H1 (cell line): ENCODE data around the gene ATP5PB. TPM values are rescaled to one million over a fixed set of nuclear protein-coding genes. Genes with fewer than 3 reads are reported as not detected.

Experiments used
- CTCF ChIA-PET: fragments of 300-600 bp; sonication (Branson Sonifier 250); formaldehyde crosslinking; loops from one replicate; lab custom pipeline; 2021; ENCODE audit not compliant: partially characterized antibody; lab: Charles Lee
- POLR2A ChIA-PET: fragments of 300-600 bp; sonication (Branson Sonifier 250); formaldehyde crosslinking; loops from one replicate; lab custom pipeline; 2021; ENCODE audit warnings: inconsistent platforms; ENCODE audit not compliant: partially characterized antibody; lab: Charles Lee
- DNase-seq, 2 experiments: peaks; one replicate each; pipeline versions ENCODE4 v3.0.0 to v3.0.0-alpha.2; 2010 to 2022; ENCODE audit warnings: low spot score in 2 of 2, low read depth in 1 of 2, mixed read lengths in 1 of 2
- FAIRE-seq: peaks from 2 replicates; lab custom pipeline; 2011; peaks lifted over from hg19 to GRCh38; lab: Jason Lieb, UNC
- H2AFZ ChIP-seq: 2 replicates; pipeline ENCODE4 v1.8.1; 2012; ENCODE audit warnings: low read length, inconsistent platforms
- H2AK5ac ChIP-seq: 2 replicates; pipeline ENCODE4 v1.6.1; 2013; ENCODE audit warnings: low read depth, low read length
- H2BK120ac ChIP-seq: replicated peaks from 2 replicates; pipeline ENCODE3; 2013; ENCODE audit warnings: low read depth, low read length, inconsistent platforms
- H2BK12ac ChIP-seq: 2 replicates; pipeline ENCODE4 v1.6.1; 2013; ENCODE audit warnings: low read depth, low read length
- H2BK15ac ChIP-seq: 2 replicates; pipeline ENCODE4 v1.6.1; 2013; ENCODE audit warnings: low read length
- H2BK20ac ChIP-seq: 2 replicates; pipeline ENCODE4 v1.6.1; 2013; ENCODE audit warnings: low read length
- H2BK5ac ChIP-seq: 2 replicates; pipeline ENCODE4 v1.6.1; 2013; ENCODE audit warnings: low read depth, low read length
- H3K14ac ChIP-seq: 2 replicates; pipeline ENCODE4 v1.6.1; 2013; ENCODE audit warnings: inconsistent platforms; ENCODE audit not compliant: insufficient read length
- H3K18ac ChIP-seq: 2 replicates; pipeline ENCODE4 v1.6.1; 2013; ENCODE audit warnings: low read length; ENCODE audit errors: extremely low read depth
- H3K23ac ChIP-seq: 2 replicates; pipeline ENCODE4 v1.6.1; 2013; ENCODE audit warnings: inconsistent platforms; ENCODE audit not compliant: insufficient read length
- H3K23me2 ChIP-seq: 2 replicates; pipeline ENCODE4 v1.6.1; 2013; ENCODE audit warnings: low read depth, low read length
- H3K27ac ChIP-seq: 2 replicates; pipeline ENCODE4 v1.6.1; 2011; ENCODE audit warnings: low read depth, low read length, inconsistent platforms
- H3K27me3 ChIP-seq, 4 experiments: replicated peaks in 1 of 4; 1 replicate in 1 of 4; 2 replicates in 3 of 4; pipeline versions ENCODE4 v1.6.1 to v1.8.1; 2011 to 2013; ENCODE audit warnings: low read length in 3 of 4, mild to moderate bottlenecking in 3 of 4, inconsistent platforms in 2 of 4, mixed read lengths in 2 of 4, moderate library complexity in 1 of 4; ENCODE audit not compliant: control insufficient read depth in 3 of 4, insufficient read depth in 3 of 4; ENCODE audit errors: extremely low read depth in 1 of 4
- H3K36me3 ChIP-seq, 4 experiments: 2 replicates each; pipeline versions ENCODE4 v1.6.1 to v1.8.1; 2011 to 2013; ENCODE audit warnings: mild to moderate bottlenecking in 4 of 4, low read length in 3 of 4, moderate library complexity in 2 of 4, control low read depth in 1 of 4, inconsistent platforms in 1 of 4; ENCODE audit not compliant: insufficient read depth in 4 of 4, control insufficient read depth in 2 of 4
- H3K4ac ChIP-seq: replicated peaks from 2 replicates; pipeline ENCODE3; 2013; ENCODE audit warnings: low read length, low read depth, mixed read lengths, inconsistent platforms; ENCODE audit not compliant: insufficient read length
- H3K4me1 ChIP-seq, 4 experiments: replicated peaks in 1 of 4; 1 replicate in 1 of 4; 2 replicates in 3 of 4; pipeline versions ENCODE4 v1.6.1 to v1.8.1; 2011 to 2013; ENCODE audit warnings: low read length in 3 of 4, inconsistent platforms in 2 of 4, mixed read lengths in 1 of 4; ENCODE audit not compliant: insufficient read depth in 4 of 4, control insufficient read depth in 3 of 4
- H3K4me2 ChIP-seq, 2 experiments: 2 replicates each; pipeline versions ENCODE4 v1.6.1 to v1.8.1; 2011 to 2013; ENCODE audit warnings: low read depth in 2 of 2, low read length in 2 of 2, control low read depth in 1 of 2, inconsistent platforms in 1 of 2, mild to moderate bottlenecking in 1 of 2; ENCODE audit not compliant: insufficient read depth in 1 of 2
- H3K4me3 ChIP-seq, 4 experiments: fragments of 200-600, 300-600 bp in 1 of 4; sonication (generic), shearing (Covaris generic), sonication (Bioruptor Twin) in 1 of 4; 2 replicates each; pipeline versions ENCODE4 v1.5.1 to v1.8.1; 2011 to 2016; ENCODE audit warnings: low read length in 4 of 4, low read depth in 3 of 4, control low read depth in 2 of 4, inconsistent platforms in 2 of 4, mild to moderate bottlenecking in 2 of 4, mixed read lengths in 1 of 4, moderate library complexity in 1 of 4; ENCODE audit not compliant: insufficient read depth in 2 of 4; ENCODE audit errors: extremely low read depth in 1 of 4
- H3K56ac ChIP-seq: replicated peaks from 2 replicates; pipeline ENCODE3; 2013; ENCODE audit warnings: low read depth, mild to moderate bottlenecking, mixed read lengths, low read length, inconsistent platforms; ENCODE audit not compliant: insufficient read length
- H3K79me1 ChIP-seq: 2 replicates; pipeline ENCODE4 v1.6.1; 2013; ENCODE audit warnings: low read depth, low read length, control low read depth
- H3K79me2 ChIP-seq, 2 experiments: 2 replicates each; pipeline versions ENCODE4 v1.6.1 to v1.8.1; 2012 to 2013; ENCODE audit warnings: low read length in 2 of 2, mild to moderate bottlenecking in 2 of 2, inconsistent platforms in 1 of 2; ENCODE audit not compliant: insufficient read depth in 2 of 2, control insufficient read depth in 1 of 2
- H3K9ac ChIP-seq, 4 experiments: replicated peaks in 1 of 4; 1 replicate in 1 of 4; 2 replicates in 3 of 4; pipeline versions ENCODE4 v1.6.1 to v1.8.1; 2011 to 2013; ENCODE audit warnings: low read depth in 3 of 4, low read length in 3 of 4, control low read depth in 2 of 4, mild to moderate bottlenecking in 2 of 4, moderate library complexity in 2 of 4, inconsistent platforms in 1 of 4; ENCODE audit errors: extremely low read depth in 1 of 4
- H3K9me3 ChIP-seq, 2 experiments: 2 replicates each; pipeline versions ENCODE4 v1.6.1 to v1.8.1; 2012 to 2013; ENCODE audit warnings: mild to moderate bottlenecking in 2 of 2, moderate library complexity in 2 of 2, control low read depth in 1 of 2, inconsistent platforms in 1 of 2, low read depth in 1 of 2, low read length in 1 of 2, mixed read lengths in 1 of 2; ENCODE audit not compliant: insufficient read depth in 2 of 2
- H4K20me1 ChIP-seq, 2 experiments: replicated peaks in 1 of 2; 2 replicates each; pipeline versions ENCODE3 to v1.8.1; 2011 to 2013; ENCODE audit warnings: inconsistent platforms in 2 of 2, low read length in 2 of 2, mild to moderate bottlenecking in 1 of 2; ENCODE audit not compliant: insufficient read depth in 2 of 2, control insufficient read depth in 1 of 2
- H4K5ac ChIP-seq: 2 replicates; pipeline ENCODE4 v1.6.1; 2013; ENCODE audit warnings: low read length, low read depth, mixed read lengths, inconsistent platforms; ENCODE audit not compliant: insufficient read length
- H4K8ac ChIP-seq: 2 replicates; pipeline ENCODE4 v1.8.0; 2013; ENCODE audit warnings: mild to moderate bottlenecking, moderate library complexity, low read length, inconsistent platforms; ENCODE audit not compliant: insufficient read depth; ENCODE audit errors: extremely low read depth
- H4K91ac ChIP-seq: replicated peaks from 2 replicates; pipeline ENCODE3; 2013; ENCODE audit warnings: low read length, mixed read lengths, inconsistent platforms; ENCODE audit not compliant: insufficient read length
- BCL11A ChIP-seq, 2 experiments: IDR thresholded peaks; one replicate each; pipeline ENCODE4 v1.6.1; 2011; ENCODE audit warnings: low read depth in 2 of 2, low read length in 2 of 2, mild to moderate bottlenecking in 2 of 2
- CBX5 ChIP-seq: fragments of 300-800, 300-1000 bp; sonication (generic); IDR thresholded peaks from 2 replicates; pipeline ENCODE4 v1.7.1; 2016; ENCODE audit warnings: antibody characterized with exemption, low read length, low read depth
- EGR1 ChIP-seq: IDR thresholded peaks from 2 replicates; pipeline ENCODE4 v1.6.1; 2011; ENCODE audit warnings: low read depth, low read length, borderline replicate concordance
- GTF2F1 ChIP-seq: IDR thresholded peaks from 2 replicates; pipeline ENCODE4 v1.6.1; 2012; ENCODE audit warnings: low read depth, low read length, improper control_type of control experiment, borderline replicate concordance
- HDAC6 ChIP-seq: IDR thresholded peaks from one replicate; pipeline ENCODE4 v1.7.1; 2012; ENCODE audit warnings: low read depth, mild to moderate bottlenecking, inconsistent platforms, low read length, moderate library complexity
- KDM4A ChIP-seq: IDR thresholded peaks from one replicate; pipeline ENCODE4 v1.7.1; 2012; ENCODE audit warnings: low read depth, mild to moderate bottlenecking, moderate library complexity, low read length, inconsistent platforms; ENCODE audit not compliant: severe bottlenecking
- POLR2A ChIP-seq, 2 experiments: IDR thresholded peaks; 1 replicate in 1 of 2; 2 replicates in 1 of 2; pipeline ENCODE4 v1.6.1; 2011; ENCODE audit warnings: low read depth in 2 of 2, low read length in 2 of 2, mild to moderate bottlenecking in 2 of 2; ENCODE audit errors: control extremely low read depth in 1 of 2
- RAD21 ChIP-seq, 2 experiments: IDR thresholded peaks in 1 of 2; conservative IDR thresholded peaks in 1 of 2; 2 replicates each; pipeline ENCODE4 v1.6.1; 2011; ENCODE audit warnings: low read depth in 2 of 2, low read length in 2 of 2, improper control_type of control experiment in 1 of 2, inconsistent platforms in 1 of 2, mild to moderate bottlenecking in 1 of 2, moderate library complexity in 1 of 2
- RBBP5 ChIP-seq: IDR thresholded peaks from 2 replicates; pipeline ENCODE4 v1.7.1; 2012; ENCODE audit warnings: low read depth, mild to moderate bottlenecking, inconsistent platforms, low read length, moderate library complexity, borderline replicate concordance
- SIX5 ChIP-seq: IDR thresholded peaks from 2 replicates; pipeline ENCODE4 v1.6.1; 2011; ENCODE audit warnings: mild to moderate bottlenecking, low read depth, low read length
- TAF7 ChIP-seq: optimal IDR thresholded peaks from 2 replicates; pipeline ENCODE3; 2011; ENCODE audit warnings: low read depth, mild to moderate bottlenecking, inconsistent platforms, low read length, moderate library complexity, borderline replicate concordance
- WGBS, 2 experiments: shearing (Covaris generic) in 1 of 2; methylation state at CpG; one replicate each; pipeline versions ENCODE4 v1.1.6 to v1.1.7; 2013 to 2015; ENCODE audit warnings: low lambda C conversion rate in 2 of 2, mixed read lengths in 2 of 2, inconsistent platforms in 1 of 2, low coverage in 1 of 2, missing lambda C conversion rate in 1 of 2; ENCODE audit not compliant: insufficient replicate concordance in 2 of 2, insufficient coverage in 1 of 2, insufficient read length in 1 of 2; ENCODE audit errors: extremely low coverage in 1 of 2, missing lambda C conversion rate in 1 of 2; 5-methylcytosine and 5-hydroxymethylcytosine counted together
- polyA plus RNA-seq, 7 experiments: library from polyadenylated mRNA; depleted of rRNA in 3 of 7; stranded (reverse) in 5 of 7; unstranded in 2 of 7; fragments of >200 nt in 5 of 7; fragments of 200-250 nt in 2 of 7; gene quantifications; 1 replicate in 5 of 7; 2 replicates in 1 of 7; 4 replicates in 1 of 7; pipeline versions ENCODE4 v1.2.1 to v1.2.3, GENCODE V29; 2011 to 2013; ENCODE audit warnings: missing spikeins in 2 of 7, mixed read lengths in 2 of 7
- total RNA-seq: library from RNA; stranded (reverse); fragmentation: NEBNext Ultra II Directional; extraction: Animal tissue kit (Norgen Biotek cat#: 25700); gene quantifications from 2 replicates; pipeline ENCODE4 v1.2.1, GENCODE V29; 2021
- TF ChIP-seq, protein P1 (sequence below): IDR thresholded peaks from 2 replicates; pipeline ENCODE4 v1.6.1; 2012; ENCODE audit warnings: inconsistent platforms

Gene ATP5PB
- total and polyA plus RNA-seq, 2 of the 8 experiments (the other 6 are each of a cell fraction or from before 2014, with no cell fraction given) = 232 to 262 TPM

DNA sequence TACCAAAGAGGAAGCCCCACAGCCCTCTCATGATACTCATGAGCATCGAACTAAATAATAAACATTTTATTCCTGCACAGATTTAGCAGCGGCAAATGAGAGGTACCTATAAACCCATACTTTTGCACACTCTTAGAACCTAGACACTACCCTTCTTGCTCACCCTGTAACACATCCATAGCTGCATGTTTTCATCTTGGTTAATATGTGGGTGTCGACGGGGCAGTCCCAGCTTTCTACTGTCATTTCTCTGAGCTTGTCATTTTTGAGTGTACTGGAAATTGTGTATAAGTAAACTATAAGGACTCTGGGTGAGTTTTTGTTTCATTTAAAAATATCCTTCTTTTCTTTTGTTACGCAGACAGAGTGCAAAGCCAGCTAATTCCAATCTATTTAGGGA, 47.2 kb upstream of the ATP5PB start:
- Histone ChIP-seq H3K27ac (no peak overlapping the region), H4K5ac (no peak overlapping the region), H2AFZ (no peak overlapping the region), H3K27me3 (no peaks in the 10 kb centered on the region), H3K56ac (no peak overlapping the region), H3K18ac (no peak overlapping the region), H3K9ac (no peak overlapping the region), H2BK120ac (no peak overlapping the region), H4K8ac (no peak overlapping the region), H3K4me3 (no peak overlapping the region), H3K23me2 (no peaks in the 10 kb centered on the region), H3K9me3 (no peaks in the 10 kb centered on the region), H2BK20ac (no peak overlapping the region), H3K4me2 (no peak overlapping the region), H4K91ac (no peak overlapping the region), H3K23ac (no peak overlapping the region), H3K14ac (no peak overlapping the region), H3K4me1 (no peaks in the 10 kb centered on the region), H2BK15ac (no peak overlapping the region), H4K20me1 (no peaks in the 10 kb centered on the region), H3K4ac (no peak overlapping the region), H2BK5ac (no peak overlapping the region), H3K36me3 (no peaks in the 10 kb centered on the region), H2AK5ac (no peak overlapping the region), H2BK12ac (no peak overlapping the region), H3K79me2 (no peaks in the 10 kb centered on the region), H3K79me1 (no peaks in the 10 kb centered on the region)
- ChIA-PET CTCF (interaction anchor here (0.6 to 4.8 kb wide), 6 partner anchors 35 to 372 kb away, joined by 3 to 33 read pairs (median 6); no protein-coding TSS in a partner anchor), POLR2A (no interaction called here)
- FAIRE-seq (no peak), DNase-seq (no peak)
- 99% methylated on average over 5 of the region's 5 CpGs; no CpG with 5 or more reads in 1 of the 2 experiments for WGBS, 2 experiments
- TF ChIP-seq RBBP5 (no peak), TAF7 (no peak), EGR1 (no peak), HDAC6 (no peak), BCL11A (IDR thresholded peaks at IDR 0.05; ENCODE audit: low read depth in 2 of 2, low read length in 2 of 2) (no peak), RAD21 (IDR thresholded peaks at IDR 0.05 in 1 of 2, conservative IDR thresholded peaks at IDR 0.05 in 1 of 2; ENCODE audit: low read depth in 2 of 2, low read length in 2 of 2) (no peak), POLR2A (IDR thresholded peaks at IDR 0.05; ENCODE audit: control extremely low read depth in 1 of 2, low read depth in 2 of 2, low read length in 2 of 2) (no peak), GTF2F1 (no peak), KDM4A (no peak), CBX5 (no peak), SIX5 (no peak)
- TF ChIP-seq, protein P1, sequence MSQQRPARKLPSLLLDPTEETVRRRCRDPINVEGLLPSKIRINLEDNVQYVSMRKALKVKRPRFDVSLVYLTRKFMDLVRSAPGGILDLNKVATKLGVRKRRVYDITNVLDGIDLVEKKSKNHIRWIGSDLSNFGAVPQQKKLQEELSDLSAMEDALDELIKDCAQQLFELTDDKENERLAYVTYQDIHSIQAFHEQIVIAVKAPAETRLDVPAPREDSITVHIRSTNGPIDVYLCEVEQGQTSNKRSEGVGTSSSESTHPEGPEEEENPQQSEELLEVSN = no peak
